ENCODE data around the gene ANOS1.

GRCh38 chrX:8704184-8704583 is 27.8 kb downstream of the ANOS1 start:
- TF ChIP-seq SMC3 (IDR thresholded peaks at IDR 0.05) (no peak), POLR2A (IDR thresholded peaks at IDR 0.05; ENCODE audit: low read length) (no peak), RAD21 (conservative IDR thresholded peaks at IDR 0.05 in 1 of 2, IDR thresholded peaks at IDR 0.05 in 1 of 2) (no peak), E2F6 (IDR thresholded peaks at IDR 0.05; ENCODE audit: borderline replicate concordance, low read depth) (no peak), EHF (CRISPR knock-in tag; IDR thresholded peaks at IDR 0.05) (no peak), EP300 (IDR thresholded peaks at IDR 0.05) (no peak)
- TF ChIP-seq, protein P1, sequence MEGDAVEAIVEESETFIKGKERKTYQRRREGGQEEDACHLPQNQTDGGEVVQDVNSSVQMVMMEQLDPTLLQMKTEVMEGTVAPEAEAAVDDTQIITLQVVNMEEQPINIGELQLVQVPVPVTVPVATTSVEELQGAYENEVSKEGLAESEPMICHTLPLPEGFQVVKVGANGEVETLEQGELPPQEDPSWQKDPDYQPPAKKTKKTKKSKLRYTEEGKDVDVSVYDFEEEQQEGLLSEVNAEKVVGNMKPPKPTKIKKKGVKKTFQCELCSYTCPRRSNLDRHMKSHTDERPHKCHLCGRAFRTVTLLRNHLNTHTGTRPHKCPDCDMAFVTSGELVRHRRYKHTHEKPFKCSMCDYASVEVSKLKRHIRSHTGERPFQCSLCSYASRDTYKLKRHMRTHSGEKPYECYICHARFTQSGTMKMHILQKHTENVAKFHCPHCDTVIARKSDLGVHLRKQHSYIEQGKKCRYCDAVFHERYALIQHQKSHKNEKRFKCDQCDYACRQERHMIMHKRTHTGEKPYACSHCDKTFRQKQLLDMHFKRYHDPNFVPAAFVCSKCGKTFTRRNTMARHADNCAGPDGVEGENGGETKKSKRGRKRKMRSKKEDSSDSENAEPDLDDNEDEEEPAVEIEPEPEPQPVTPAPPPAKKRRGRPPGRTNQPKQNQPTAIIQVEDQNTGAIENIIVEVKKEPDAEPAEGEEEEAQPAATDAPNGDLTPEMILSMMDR (IDR thresholded peaks at IDR 0.05) = no peak
